ENCODE measurements around the gene TARDBP.

DNA sequence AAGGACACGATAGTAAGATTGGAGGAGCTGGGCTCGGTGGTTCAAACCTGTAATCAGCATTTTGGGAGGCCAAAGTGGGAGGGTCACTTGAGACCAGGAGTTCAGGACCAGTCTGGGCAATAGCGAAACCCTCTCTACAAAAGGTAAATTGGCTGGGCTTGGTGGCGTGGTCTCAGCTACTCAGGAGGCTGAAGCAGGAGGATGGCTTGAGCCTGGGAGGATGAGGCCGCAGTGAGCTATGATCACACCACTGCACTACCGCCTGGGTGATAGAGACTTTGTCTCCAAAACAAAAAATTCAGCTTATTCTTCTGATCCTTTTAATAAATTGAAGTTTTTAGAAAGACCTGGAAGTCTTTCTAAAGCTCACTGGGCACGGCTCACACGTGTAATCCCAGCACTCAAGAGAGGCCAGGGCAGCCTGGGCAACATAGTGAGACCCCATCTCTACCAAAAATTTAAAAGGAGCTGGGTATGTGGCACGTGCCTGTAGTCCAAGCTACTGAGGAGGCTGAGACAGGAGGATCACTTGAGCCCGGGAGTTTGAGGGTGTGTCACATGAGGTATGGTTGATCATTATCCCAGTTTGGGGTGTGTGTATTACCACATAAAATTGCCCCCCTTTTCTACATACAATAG, 19.3 kb downstream of the TARDBP start:
- TF ChIP-seq EZH2 (IDR thresholded peaks at IDR 0.05) (no peak), POLR2AphosphoS5 (IDR thresholded peaks at IDR 0.05; ENCODE audit: borderline replicate concordance, low read depth, low read length) (peak; percentile 16; the same call in 1 of the 2 replicates), FOXP2 (optimal IDR thresholded peaks at IDR 0.05; ENCODE audit: control extremely low read depth, extremely low read length, insufficient read depth) (no peak)

Data from SK-N-MC (cell line).